Activated T-cell treated with anti-CD3 and anti-CD28 coated beads, Interleukin-2, amount 50 U/mL, for 24 hours (primary cell): Measurements from ENCODE around the gene DUSP12.
"Not testable (repeated sequence)": the region's sequence is repeated elsewhere in the genome, so short reads cannot be mapped to it uniquely, and the experiment has no call there.

Experiments
- DNase-seq: peaks from one replicate; pipeline ENCODE4 v3.0.0-alpha.2; 2020
- H3K27ac Mint-ChIP-seq: 2 replicates; pipeline ENCODE4 v1.8.0; 2020; ENCODE audit warnings: mild to moderate bottlenecking, mixed read lengths
- H3K27me3 Mint-ChIP-seq: 2 replicates; pipeline ENCODE4 v1.8.0; 2020; ENCODE audit warnings: mixed read lengths
- H3K36me3 Mint-ChIP-seq: 2 replicates; pipeline ENCODE4 v1.8.0; 2020; ENCODE audit warnings: low read depth, mixed read lengths
- H3K4me1 Mint-ChIP-seq: 2 replicates; pipeline ENCODE4 v1.8.0; 2020; ENCODE audit warnings: low read depth, mixed read lengths
- H3K4me3 Mint-ChIP-seq: 2 replicates; pipeline ENCODE4 v1.8.0; 2020; ENCODE audit warnings: mild to moderate bottlenecking, moderate library complexity, mixed read lengths
- H3K9me3 Mint-ChIP-seq: 2 replicates; pipeline ENCODE4 v1.8.0; 2020; ENCODE audit warnings: mixed read lengths

The DUSP12 gene

GRCh38 chr1:161737625-161738024, 12.0 kb upstream of the DUSP12 start:
- H3K27me3 Mint-ChIP-seq: no peaks in the 10 kb centered on the region
- DNase-seq: no peak
- H3K36me3 Mint-ChIP-seq: no peaks in the 10 kb centered on the region
- no peaks in the 10 kb centered on the region for H3K9me3 Mint-ChIP-seq
- peaks cover 48% of the 10 kb centered on the region for H3K4me1 Mint-ChIP-seq
- H3K4me3 Mint-ChIP-seq: no peak overlapping the region
- H3K27ac Mint-ChIP-seq: no peak overlapping the region

DNA sequence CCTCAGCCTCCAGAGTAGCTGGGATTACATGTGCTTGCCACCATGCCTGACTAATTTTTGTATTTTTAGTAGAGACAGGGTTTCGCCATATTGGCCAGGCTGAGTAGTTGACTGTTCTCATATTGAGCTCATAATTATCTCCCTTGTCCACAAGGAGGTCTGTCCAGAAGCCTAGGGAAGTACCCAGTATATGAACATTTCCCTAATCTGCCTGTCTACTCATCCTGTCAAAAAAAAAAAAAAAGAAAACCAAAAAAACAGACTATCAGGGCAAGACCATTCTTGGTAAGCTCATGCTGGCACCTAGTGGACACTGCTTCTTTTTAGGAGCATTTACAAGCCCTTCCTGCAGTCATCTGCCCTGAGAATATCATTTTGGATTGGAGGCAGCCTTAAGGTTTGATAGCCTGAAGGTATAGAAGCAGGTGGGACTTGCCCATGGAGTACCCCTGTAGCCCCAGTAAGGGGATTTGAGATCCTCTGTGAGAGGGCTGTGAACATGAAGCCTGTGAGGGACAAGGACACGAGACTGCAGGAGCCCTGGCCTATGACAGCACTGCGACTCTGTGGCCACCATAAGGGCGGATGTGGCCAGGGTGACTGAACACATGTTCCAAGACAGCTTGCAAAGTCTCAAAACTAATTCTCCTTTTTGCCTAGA, 10.8 kb upstream of the DUSP12 start:
- Mint-ChIP-seq H3K27ac (peak overlapping the region; percentile 50), H3K4me3 (no peak overlapping the region), H3K4me1 (peaks cover 53% of the 10 kb centered on the region), H3K27me3 (no peaks in the 10 kb centered on the region), H3K36me3 (no peaks in the 10 kb centered on the region), H3K9me3 (no peaks in the 10 kb centered on the region)
- DNase-seq: peak; percentile 63

GRCh38 chr1:161739865-161740566, 9.6 kb upstream of the DUSP12 start:
- Mint-ChIP-seq H3K4me1 (peaks cover 65% of the 10 kb centered on the region), H3K4me3 (no peak overlapping the region), H3K27ac (no peak overlapping the region), H3K27me3 (no peaks in the 10 kb centered on the region), H3K9me3 (no peaks in the 10 kb centered on the region), H3K36me3 (no peaks in the 10 kb centered on the region)
- DNase-seq: no peak

- Mint-ChIP-seq H3K4me1 (peaks cover 65% of the 10 kb centered on the region), H3K27me3 (no peaks in the 10 kb centered on the region), H3K9me3 (no peaks in the 10 kb centered on the region), H3K36me3 (no peaks in the 10 kb centered on the region), H3K4me3 (no peak overlapping the region), H3K27ac (no peak overlapping the region)
- DNase-seq: no peak
Measured at GRCh38 chr1:161740921-161741320, 8.7 kb upstream of the DUSP12 start.

DNA sequence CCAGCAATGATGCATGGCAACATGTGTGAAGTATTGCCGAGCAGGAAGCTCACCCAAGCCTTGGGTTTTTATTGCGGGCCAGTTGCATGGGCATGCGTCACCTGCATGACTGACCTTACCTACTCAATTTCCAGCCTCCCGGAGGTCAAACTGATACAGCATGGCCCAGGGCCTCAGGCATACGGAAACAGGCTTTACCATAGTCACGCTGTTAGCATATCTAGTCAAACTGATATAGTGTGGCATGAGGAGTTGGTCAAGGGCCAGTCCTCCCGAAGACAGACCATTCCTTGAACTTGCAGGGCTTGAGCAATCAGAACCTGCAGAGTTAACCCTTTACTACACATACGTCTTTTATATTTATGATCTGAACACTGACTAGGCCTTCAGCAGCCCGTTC, 6.4 kb upstream of the DUSP12 start:
- Mint-ChIP-seq H3K4me1 (peaks cover 58% of the 10 kb centered on the region), H3K9me3 (no peaks in the 10 kb centered on the region), H3K4me3 (no peak overlapping the region), H3K36me3 (no peaks in the 10 kb centered on the region), H3K27me3 (no peaks in the 10 kb centered on the region), H3K27ac (peak overlapping the region; percentile 68)
- DNase-seq: no peak

DNA sequence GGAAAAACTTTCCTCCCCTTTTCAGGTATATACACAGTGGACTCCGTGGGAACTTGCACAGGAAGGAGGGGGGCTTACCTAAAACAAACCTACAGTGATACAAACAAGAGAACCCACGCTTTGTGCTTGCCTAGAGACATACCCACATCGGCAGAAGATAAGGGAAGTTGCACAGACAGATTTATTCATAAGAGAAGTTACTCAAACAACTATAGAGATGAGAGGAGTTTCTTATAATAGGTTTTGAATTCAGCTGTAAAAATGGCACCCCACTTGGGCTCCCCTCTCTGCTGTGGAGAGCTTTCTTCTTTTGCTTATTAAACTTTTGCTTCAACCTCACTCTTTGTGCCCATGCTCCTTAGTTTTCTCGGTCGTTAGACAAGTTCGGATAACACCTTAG, 1.8 kb upstream of the DUSP12 start:
- peaks cover 60% of the 10 kb centered on the region for H3K4me1 Mint-ChIP-seq
- H3K27ac Mint-ChIP-seq: no peak overlapping the region
- H3K36me3 Mint-ChIP-seq: peaks cover 27% of the 10 kb centered on the region
- DNase-seq: no peak
- H3K27me3 Mint-ChIP-seq: no peaks in the 10 kb centered on the region
- no peak overlapping the region for H3K4me3 Mint-ChIP-seq
- no peaks in the 10 kb centered on the region for H3K9me3 Mint-ChIP-seq

DNA sequence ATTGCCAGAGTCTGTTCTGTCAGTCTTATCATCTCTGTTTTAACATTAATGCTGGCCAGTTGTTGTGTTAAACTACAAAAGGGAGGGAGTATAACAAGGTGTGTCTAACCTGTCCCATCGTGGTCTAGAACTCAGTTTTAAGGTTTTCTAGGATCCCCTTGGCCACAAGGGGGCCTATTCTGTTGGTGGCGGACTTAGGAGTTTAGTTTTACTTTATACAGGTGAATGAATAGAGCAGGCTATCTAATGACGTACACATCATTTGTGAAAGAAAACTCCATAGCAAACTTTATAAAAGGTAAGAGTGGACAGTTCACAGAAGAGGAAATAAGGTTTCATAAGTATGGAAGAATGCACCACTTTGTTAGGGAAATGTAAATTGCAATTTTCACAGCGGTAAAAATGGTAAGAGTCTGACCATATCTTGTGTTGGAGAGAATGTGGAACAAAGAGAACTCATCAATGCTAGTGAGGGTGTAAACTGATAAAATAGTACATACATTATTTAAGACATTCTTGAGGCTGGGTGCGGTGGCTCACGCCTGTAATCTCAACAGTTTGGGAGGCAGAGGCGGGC, 14.0 kb downstream of the DUSP12 start:
- peak overlapping the region; percentile 15 for H3K27ac Mint-ChIP-seq
- no peak for DNase-seq
- peak overlapping the region; percentile 43 for H3K4me3 Mint-ChIP-seq
- H3K9me3 Mint-ChIP-seq: no peaks in the 10 kb centered on the region
- no peaks in the 10 kb centered on the region for H3K27me3 Mint-ChIP-seq
- H3K4me1 Mint-ChIP-seq: peaks cover 45% of the 10 kb centered on the region
- H3K36me3 Mint-ChIP-seq: peaks cover 23% of the 10 kb centered on the region

DNA sequence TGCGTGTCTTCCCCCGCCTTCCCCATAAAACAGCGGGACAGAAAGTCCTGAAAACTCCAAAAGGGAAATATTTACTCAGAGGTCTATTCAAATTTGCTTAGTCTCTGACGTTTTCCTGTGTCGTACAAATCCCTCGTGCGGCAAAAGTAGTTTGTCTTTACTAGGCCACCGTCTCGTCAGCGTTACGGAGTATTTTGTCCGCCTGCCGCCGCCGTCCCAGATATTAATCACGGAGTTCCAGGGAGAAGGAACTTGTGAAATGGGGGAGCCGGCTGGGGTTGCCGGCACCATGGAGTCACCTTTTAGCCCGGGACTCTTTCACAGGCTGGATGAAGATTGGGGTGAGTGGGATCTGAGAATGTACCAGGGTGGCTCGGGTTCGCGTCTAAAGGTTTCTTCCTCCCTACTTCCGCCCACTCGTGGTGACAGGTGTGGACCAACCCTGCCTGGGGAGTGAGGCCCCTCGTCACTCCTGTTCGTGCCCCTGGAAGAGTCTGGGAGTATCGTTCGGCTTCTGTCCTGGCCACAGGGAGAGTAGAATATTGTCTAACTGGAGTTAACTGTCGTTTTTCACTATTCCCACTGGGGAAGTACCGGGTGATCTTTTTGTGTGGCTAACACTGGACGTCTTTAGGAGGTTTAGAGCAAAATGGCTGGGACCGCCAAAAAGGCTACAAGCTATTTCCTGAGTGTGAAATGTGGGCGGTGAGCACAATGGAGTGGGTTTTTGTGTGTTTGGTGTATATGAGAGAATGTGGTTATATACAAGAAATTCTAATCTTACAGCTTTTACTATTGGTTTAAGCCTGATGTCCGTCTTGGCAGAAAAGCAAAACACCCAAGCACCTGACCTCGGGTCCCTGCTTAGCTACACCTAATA, 16.8 kb downstream of the DUSP12 start, which contains the start of gene ATF6:
Gene ATF6 (plus strand): TSS at position 219 of the 880 bp plus-strand sequence. CDS start 41 bp downstream, at position 260.
- H3K4me3 Mint-ChIP-seq: peak within 1 kb of the TSS; percentile 99
- H3K4me1 Mint-ChIP-seq: peaks cover 50% of the 10 kb centered on the region
- no peaks in the 10 kb centered on the region for H3K9me3 Mint-ChIP-seq
- no peaks in the 10 kb centered on the region for H3K27me3 Mint-ChIP-seq
- peak within 1 kb of the TSS; percentile 99 for H3K27ac Mint-ChIP-seq
- H3K36me3 Mint-ChIP-seq: peaks cover 15% of the 10 kb centered on the region
- peak; percentile 88 for DNase-seq

GRCh38 chr1:161768461-161768860, 18.9 kb downstream of the DUSP12 start:
- H3K27me3 Mint-ChIP-seq: no peaks in the 10 kb centered on the region
- no peaks in the 10 kb centered on the region for H3K9me3 Mint-ChIP-seq
- no peak for DNase-seq
- H3K27ac Mint-ChIP-seq: peak overlapping the region; percentile 99
- peaks cover 16% of the 10 kb centered on the region for H3K36me3 Mint-ChIP-seq
- H3K4me3 Mint-ChIP-seq: peak overlapping the region; percentile 99
- H3K4me1 Mint-ChIP-seq: peaks cover 40% of the 10 kb centered on the region

DNA sequence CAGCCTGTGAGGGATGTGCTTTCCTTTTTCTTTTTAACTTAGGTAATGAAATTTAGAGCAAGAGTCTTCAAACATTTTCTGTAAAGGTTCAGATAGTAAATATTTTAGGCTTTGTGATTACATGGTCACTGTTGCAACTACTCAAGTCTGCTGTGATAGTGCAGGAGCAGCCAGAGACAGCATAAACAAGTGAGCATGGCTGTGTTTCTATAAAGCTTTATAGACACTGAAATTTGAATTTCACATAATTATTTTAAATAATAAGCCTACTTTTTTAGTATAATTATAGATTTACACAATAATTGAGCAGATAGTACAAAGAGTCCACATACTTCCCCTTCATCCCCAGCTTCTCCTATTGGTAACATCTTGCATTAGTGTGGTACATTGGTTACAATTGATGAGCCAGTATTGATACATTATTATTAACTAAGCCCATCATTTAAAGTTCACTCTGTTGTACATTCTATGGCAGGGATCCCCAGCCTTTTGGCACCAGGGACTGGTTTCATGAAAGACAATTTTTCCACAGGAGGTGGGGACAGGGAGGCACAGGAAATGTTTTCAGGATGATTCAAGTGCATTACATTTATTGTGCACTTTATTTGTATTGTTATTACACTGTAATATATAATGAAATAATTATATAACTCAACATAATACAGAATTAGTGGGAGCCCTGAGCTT, 19.5 kb downstream of the DUSP12 start:
- H3K36me3 Mint-ChIP-seq: peaks cover 19% of the 10 kb centered on the region
- peaks cover 41% of the 10 kb centered on the region for H3K4me1 Mint-ChIP-seq
- no peak for DNase-seq
- no peak overlapping the region for H3K4me3 Mint-ChIP-seq
- H3K27ac Mint-ChIP-seq: peak overlapping the region; percentile 45
- no peaks in the 10 kb centered on the region for H3K9me3 Mint-ChIP-seq
- no peaks in the 10 kb centered on the region for H3K27me3 Mint-ChIP-seq

DNA sequence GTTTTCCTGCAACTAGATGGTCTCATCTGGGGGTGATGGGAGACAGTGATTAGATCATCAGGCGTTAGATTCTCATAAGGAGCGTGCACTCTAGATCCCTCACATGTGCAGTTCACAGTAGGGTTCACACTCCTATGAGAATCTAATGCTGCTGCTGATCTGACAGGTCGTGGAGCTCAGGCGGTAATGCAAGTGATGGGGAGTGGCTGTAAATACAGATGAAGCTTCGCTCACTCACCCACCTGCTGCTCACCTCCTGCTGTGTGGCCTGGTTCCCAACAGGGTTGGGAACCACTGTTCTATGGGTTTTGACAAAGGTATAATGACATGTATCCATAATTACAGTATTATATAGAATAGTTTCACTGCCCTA, 20.1 kb downstream of the DUSP12 start:
- peaks cover 19% of the 10 kb centered on the region for H3K36me3 Mint-ChIP-seq
- H3K27ac Mint-ChIP-seq: peak overlapping the region; percentile 66

GRCh38 chr1:161770250-161770649, 20.7 kb downstream of the DUSP12 start:
- H3K27me3 Mint-ChIP-seq: no peaks in the 10 kb centered on the region
- no peak overlapping the region for H3K4me3 Mint-ChIP-seq
- peaks cover 19% of the 10 kb centered on the region for H3K36me3 Mint-ChIP-seq
- no peak for DNase-seq
- H3K9me3 Mint-ChIP-seq: no peaks in the 10 kb centered on the region
- peaks cover 36% of the 10 kb centered on the region for H3K4me1 Mint-ChIP-seq
- H3K27ac Mint-ChIP-seq: peak overlapping the region; percentile 66

More for the DNA sequence above, 20.1 kb downstream of the DUSP12 start:
- DNase-seq, H3K9me3 Mint-ChIP-seq, H3K4me3 Mint-ChIP-seq, H3K27me3 Mint-ChIP-seq: not testable (repeated sequence)
- H3K4me1 Mint-ChIP-seq: peaks cover 41% of the 10 kb centered on the region

DNA sequence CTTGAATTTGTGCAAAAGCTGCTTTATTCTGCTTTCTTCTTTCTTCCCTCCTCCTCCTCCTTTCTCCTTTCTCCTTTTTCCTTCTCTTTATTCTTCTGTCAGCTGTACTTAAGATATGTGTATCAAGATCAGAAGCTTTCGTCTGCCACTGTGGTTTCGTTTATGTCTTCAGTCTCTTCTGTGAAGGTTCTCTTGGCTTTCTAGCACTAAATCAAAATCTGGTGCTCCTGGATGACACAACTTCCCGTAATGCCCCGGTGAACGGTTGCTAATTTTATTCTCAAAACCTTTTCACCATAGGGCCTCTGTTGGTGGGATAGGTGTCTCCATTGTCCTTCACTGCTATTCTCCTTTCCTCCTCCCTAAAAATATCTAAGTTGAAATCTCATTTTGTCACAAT, 21.6 kb downstream of the DUSP12 start:
- no peak overlapping the region for H3K4me3 Mint-ChIP-seq
- H3K27ac Mint-ChIP-seq: no peak overlapping the region
- no peaks in the 10 kb centered on the region for H3K27me3 Mint-ChIP-seq
- DNase-seq: no peak
- peaks cover 17% of the 10 kb centered on the region for H3K36me3 Mint-ChIP-seq
- peaks cover 34% of the 10 kb centered on the region for H3K4me1 Mint-ChIP-seq
- H3K9me3 Mint-ChIP-seq: no peaks in the 10 kb centered on the region

DNA sequence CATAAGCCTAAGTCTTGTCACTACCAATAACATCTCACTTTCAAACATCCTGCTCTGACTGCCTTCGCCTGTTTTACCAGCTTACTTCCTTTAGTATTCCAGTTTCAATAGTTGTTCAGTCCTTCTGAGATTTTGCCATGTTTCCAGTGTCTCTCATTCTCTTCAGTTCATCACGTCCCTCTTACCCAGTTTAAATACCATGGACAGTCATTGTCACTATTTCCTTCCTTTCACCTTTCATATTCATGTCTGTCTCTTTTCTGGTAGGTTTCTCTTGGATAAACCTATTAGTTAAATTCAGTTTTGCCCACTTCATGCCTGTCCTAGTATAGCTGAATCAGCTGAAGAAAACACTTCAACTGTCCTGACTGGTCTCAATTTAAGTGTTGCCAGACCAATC, 22.4 kb downstream of the DUSP12 start:
- no peak for DNase-seq
- H3K36me3 Mint-ChIP-seq: peaks cover 9% of the 10 kb centered on the region
- H3K4me1 Mint-ChIP-seq: peaks cover 32% of the 10 kb centered on the region
- no peak overlapping the region for H3K4me3 Mint-ChIP-seq
- no peak overlapping the region for H3K27ac Mint-ChIP-seq
- H3K27me3 Mint-ChIP-seq: no peaks in the 10 kb centered on the region
- H3K9me3 Mint-ChIP-seq: no peaks in the 10 kb centered on the region
